Karpas-422 (cell line): Measurements from ENCODE around the gene WDR64. TPM values are rescaled to one million over a fixed set of nuclear protein-coding genes. Genes with fewer than 3 reads are reported as not detected.
"Not testable (repeated sequence)": the region's sequence is repeated elsewhere in the genome, so short reads cannot be mapped to it uniquely, and the experiment has no call there.

Experiments used
- DNase-seq: peaks from one replicate; pipeline ENCODE4 v3.0.0-alpha.2; 2015
- H2AFZ ChIP-seq: fragments of 200-600 bp; sonication (generic); 2 replicates; pipeline ENCODE4 v1.6.1; 2014; ENCODE audit warnings: antibody characterized with exemption, low read length, mixed read lengths
- H3K27ac ChIP-seq: fragments of 200-600 bp; sonication (generic); 2 replicates; pipeline ENCODE4 v1.5.1; 2014; ENCODE audit warnings: mild to moderate bottlenecking, low read length, moderate library complexity
- H3K27me3 ChIP-seq: fragments of 200-600 bp; sonication (generic); 2 replicates; pipeline ENCODE4 v1.6.1; 2014; ENCODE audit warnings: low read length, mixed read lengths
- H3K36me3 ChIP-seq: fragments of 200-600 bp; sonication (generic); 2 replicates; pipeline ENCODE4 v1.6.1; 2014; ENCODE audit warnings: low read length, mixed read lengths; ENCODE audit not compliant: insufficient read depth
- H3K4me1 ChIP-seq: fragments of 200-600 bp; sonication (generic); 2 replicates; pipeline ENCODE4 v1.6.1; 2014; ENCODE audit warnings: mild to moderate bottlenecking, low read length, mixed read lengths
- H3K4me2 ChIP-seq: fragments of 200-600 bp; sonication (generic); 2 replicates; pipeline ENCODE4 v1.6.1; 2014; ENCODE audit warnings: low read length, low read depth, mild to moderate bottlenecking; ENCODE audit not compliant: poor library complexity, severe bottlenecking
- H3K4me3 ChIP-seq: fragments of 200-600 bp; sonication (generic); 2 replicates; pipeline ENCODE4 v1.5.1; 2014; ENCODE audit warnings: mild to moderate bottlenecking, antibody characterized with exemption, low read length, mixed read lengths
- H3K79me2 ChIP-seq: fragments of 200-600 bp; sonication (generic); 2 replicates; pipeline ENCODE4 v1.6.1; 2014; ENCODE audit warnings: mild to moderate bottlenecking, low read length, mixed read lengths
- H3K9ac ChIP-seq: fragments of 200-600 bp; sonication (generic); 2 replicates; pipeline ENCODE4 v1.6.0; 2014; ENCODE audit warnings: low read length
- H3K9me2 ChIP-seq: fragments of 200-600 bp; sonication (generic), shearing (Covaris generic); replicated peaks from 2 replicates; pipeline ENCODE4 v1.6.0; 2014; ENCODE audit warnings: mild to moderate bottlenecking, low read length, moderate library complexity; ENCODE audit not compliant: insufficient read depth
- H3K9me3 ChIP-seq: fragments of 300-700, 200-600 bp; sonication (generic); 2 replicates; pipeline ENCODE4 v1.6.1; 2014; ENCODE audit warnings: low read length, mixed read lengths
- H4K20me1 ChIP-seq: fragments of 200-600 bp; sonication (generic); 2 replicates; pipeline ENCODE4 v1.6.1; 2014; ENCODE audit warnings: mild to moderate bottlenecking, antibody characterized with exemption, low read length, low read depth; ENCODE audit not compliant: insufficient read depth
- total RNA-seq: library from RNA; depleted of rRNA; stranded (reverse); fragments of >200 nt; shearing (Covaris generic); gene quantifications from 2 replicates; pipeline ENCODE4 v1.2.3, GENCODE V29; 2014; ENCODE audit warnings: low replicate concordance

Gene WDR64
- total RNA-seq, 1 experiment from 2014 or later, result not detected

- H3K27me3 ChIP-seq, result 0 out of 2 replicates have a peak, but pooled peaks cover 2% of the 10 kb centered on the region
- no peaks in the 10 kb centered on the region for H3K9me2 ChIP-seq
- no peaks in the 10 kb centered on the region for H4K20me1 ChIP-seq
- no peak overlapping the region for H3K4me2 ChIP-seq
- H3K9me3 ChIP-seq, result no peaks in the 10 kb centered on the region
- no peaks in the 10 kb centered on the region for H3K36me3 ChIP-seq
- DNase-seq, result no peak
- no peak overlapping the region for H2AFZ ChIP-seq
- no peak overlapping the region for H3K27ac ChIP-seq
- H3K79me2 ChIP-seq, result no peaks in the 10 kb centered on the region
- no peak overlapping the region for H3K9ac ChIP-seq
- H3K4me1 ChIP-seq, result peaks cover 8% of the 10 kb centered on the region
- no peak overlapping the region for H3K4me3 ChIP-seq
Measured at GRCh38 chr1:241677201-241677600, 25.1 kb downstream of the WDR64 start.

- no peaks in the 10 kb centered on the region for H3K36me3 ChIP-seq
Measured at GRCh38 chr1:241678536-241678935, 26.5 kb downstream of the WDR64 start.

GRCh38 chr1:241679404-241679803, 27.3 kb downstream of the WDR64 start:
- Histone ChIP-seq H3K27me3 (0 out of 2 replicates have a peak, but pooled peaks cover 2% of the 10 kb centered on the region), H3K36me3 (no peaks in the 10 kb centered on the region), H3K4me3 (no peak overlapping the region), H3K9ac (no peak overlapping the region), H3K4me1 (peaks cover 8% of the 10 kb centered on the region), H3K9me3 (no peaks in the 10 kb centered on the region), H4K20me1 (no peaks in the 10 kb centered on the region), H3K79me2 (no peaks in the 10 kb centered on the region), H3K4me2 (no peak overlapping the region), H2AFZ (no peak overlapping the region; the same call in 1 of the 2 replicates), H3K27ac (no peak overlapping the region), H3K9me2 (no peaks in the 10 kb centered on the region)
- no peak for DNase-seq

More at GRCh38 chr1:241678536-241678935, 26.5 kb downstream of the WDR64 start:
- Histone ChIP-seq H3K4me2 (no peak overlapping the region), H3K4me3 (no peak overlapping the region), H3K79me2 (no peaks in the 10 kb centered on the region), H3K4me1 (peaks cover 8% of the 10 kb centered on the region), H3K9me2 (no peaks in the 10 kb centered on the region), H3K27me3 (0 out of 2 replicates have a peak, but pooled peaks cover 2% of the 10 kb centered on the region), H3K9me3 (no peaks in the 10 kb centered on the region), H2AFZ (no peak overlapping the region), H4K20me1 (no peaks in the 10 kb centered on the region), H3K27ac (no peak overlapping the region), H3K9ac (no peak overlapping the region)
- DNase-seq, result no peak

- DNase-seq, result no peak
- Histone ChIP-seq H2AFZ (no peak overlapping the region), H4K20me1 (no peaks in the 10 kb centered on the region), H3K4me3 (no peak overlapping the region), H3K9me3 (no peaks in the 10 kb centered on the region), H3K27ac (no peak overlapping the region), H3K4me2 (no peak overlapping the region), H3K9ac (no peak overlapping the region), H3K9me2 (no peaks in the 10 kb centered on the region), H3K4me1 (peaks cover 8% of the 10 kb centered on the region), H3K36me3 (no peaks in the 10 kb centered on the region), H3K79me2 (no peaks in the 10 kb centered on the region), H3K27me3 (0 out of 2 replicates have a peak, but pooled peaks cover 2% of the 10 kb centered on the region)
Measured at GRCh38 chr1:241679961-241680360, 27.9 kb downstream of the WDR64 start.

- H3K9ac ChIP-seq, H3K4me2 ChIP-seq, H4K20me1 ChIP-seq, H3K4me1 ChIP-seq, H3K79me2 ChIP-seq, H3K9me3 ChIP-seq, H3K27me3 ChIP-seq, H2AFZ ChIP-seq, H3K4me3 ChIP-seq, DNase-seq, H3K36me3 ChIP-seq, H3K27ac ChIP-seq, H3K9me2 ChIP-seq: not testable (repeated sequence)
Measured at GRCh38 chr1:241681861-241682448, 29.9 kb downstream of the WDR64 start.

- no peak overlapping the region for H3K4me3 ChIP-seq
- no peaks in the 10 kb centered on the region for H3K9me2 ChIP-seq
- H3K27ac ChIP-seq, result no peak overlapping the region
- H3K4me2 ChIP-seq, result no peak overlapping the region
- H3K79me2 ChIP-seq, result no peaks in the 10 kb centered on the region
- no peaks in the 10 kb centered on the region for H3K9me3 ChIP-seq
- no peak overlapping the region for H3K9ac ChIP-seq
- no peaks in the 10 kb centered on the region for H4K20me1 ChIP-seq
- no peaks in the 10 kb centered on the region for H3K36me3 ChIP-seq
- no peak for DNase-seq
- H3K27me3 ChIP-seq, result 0 out of 2 replicates have a peak, but pooled peaks cover 2% of the 10 kb centered on the region
- 0 out of 2 replicates have a peak, but pooled peaks cover 4% of the 10 kb centered on the region for H3K4me1 ChIP-seq
- H2AFZ ChIP-seq, result no peak overlapping the region
Measured at GRCh38 chr1:241682921-241683320, 30.8 kb downstream of the WDR64 start.

GRCh38 chr1:241684108-241684507, 32.0 kb downstream of the WDR64 start:
- Histone ChIP-seq H3K36me3 (no peaks in the 10 kb centered on the region), H3K9ac (no peak overlapping the region), H3K27me3 (0 out of 2 replicates have a peak, but pooled peaks cover 4% of the 10 kb centered on the region), H3K27ac (no peak overlapping the region), H3K9me3 (no peaks in the 10 kb centered on the region), H3K4me2 (no peak overlapping the region), H3K79me2 (no peaks in the 10 kb centered on the region), H2AFZ (no peak overlapping the region), H3K9me2 (no peaks in the 10 kb centered on the region), H3K4me3 (no peak overlapping the region), H3K4me1 (peaks cover 10% of the 10 kb centered on the region), H4K20me1 (no peaks in the 10 kb centered on the region)
- no peak for DNase-seq

GRCh38 chr1:241688940-241689368, 36.9 kb downstream of the WDR64 start:
- Histone ChIP-seq H3K27me3 (0 out of 2 replicates have a peak, but pooled peaks cover 6% of the 10 kb centered on the region), H3K4me3 (no peak overlapping the region), H4K20me1 (no peaks in the 10 kb centered on the region), H3K79me2 (no peaks in the 10 kb centered on the region), H3K9ac (no peak overlapping the region), H3K27ac (no peak overlapping the region), H3K4me1 (peaks cover 16% of the 10 kb centered on the region), H3K9me2 (no peaks in the 10 kb centered on the region), H2AFZ (no peak overlapping the region), H3K4me2 (no peak overlapping the region), H3K9me3 (no peaks in the 10 kb centered on the region), H3K36me3 (no peaks in the 10 kb centered on the region)
- no peak for DNase-seq
